Measurements from ENCODE around the gene CYP17A1. TPM values are rescaled to one million over a fixed set of nuclear protein-coding genes. Genes with fewer than 3 reads are reported as not detected.

CYP17A1 gene
- total RNA-seq, 1 experiment from 2014 or later = not detected

DNA sequence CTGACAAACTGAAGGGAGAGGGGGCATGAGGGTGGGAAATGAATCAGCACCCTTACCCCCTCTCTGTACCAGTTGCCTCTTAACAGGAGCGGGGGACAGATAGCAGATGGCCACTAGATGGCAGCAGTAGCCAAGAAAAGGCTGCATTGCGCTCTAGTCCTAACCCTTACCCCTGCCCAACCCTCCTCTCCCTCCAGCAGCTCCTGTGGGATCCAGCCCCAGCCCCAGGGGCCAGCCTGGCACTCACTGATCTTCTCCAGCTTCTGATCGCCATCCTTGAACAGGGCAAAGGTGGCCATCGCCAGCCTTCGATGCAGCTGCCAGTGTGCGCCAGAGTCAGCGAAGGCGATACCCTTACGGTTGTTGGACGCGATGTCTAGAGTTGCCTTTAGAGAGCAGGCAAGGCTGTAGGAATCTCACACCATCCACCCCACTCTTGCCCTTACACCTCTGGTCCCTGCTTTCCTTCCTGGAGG, 2.2 kb downstream of the CYP17A1 start:
- TF ChIP-seq, protein P1, sequence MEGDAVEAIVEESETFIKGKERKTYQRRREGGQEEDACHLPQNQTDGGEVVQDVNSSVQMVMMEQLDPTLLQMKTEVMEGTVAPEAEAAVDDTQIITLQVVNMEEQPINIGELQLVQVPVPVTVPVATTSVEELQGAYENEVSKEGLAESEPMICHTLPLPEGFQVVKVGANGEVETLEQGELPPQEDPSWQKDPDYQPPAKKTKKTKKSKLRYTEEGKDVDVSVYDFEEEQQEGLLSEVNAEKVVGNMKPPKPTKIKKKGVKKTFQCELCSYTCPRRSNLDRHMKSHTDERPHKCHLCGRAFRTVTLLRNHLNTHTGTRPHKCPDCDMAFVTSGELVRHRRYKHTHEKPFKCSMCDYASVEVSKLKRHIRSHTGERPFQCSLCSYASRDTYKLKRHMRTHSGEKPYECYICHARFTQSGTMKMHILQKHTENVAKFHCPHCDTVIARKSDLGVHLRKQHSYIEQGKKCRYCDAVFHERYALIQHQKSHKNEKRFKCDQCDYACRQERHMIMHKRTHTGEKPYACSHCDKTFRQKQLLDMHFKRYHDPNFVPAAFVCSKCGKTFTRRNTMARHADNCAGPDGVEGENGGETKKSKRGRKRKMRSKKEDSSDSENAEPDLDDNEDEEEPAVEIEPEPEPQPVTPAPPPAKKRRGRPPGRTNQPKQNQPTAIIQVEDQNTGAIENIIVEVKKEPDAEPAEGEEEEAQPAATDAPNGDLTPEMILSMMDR (IDR thresholded peaks at IDR 0.05; ENCODE audit: unreplicated experiment) = peak; percentile 78
- CTCF ChIA-PET = interaction anchor here (2.4 kb wide), 1 partner anchor 67 kb away, joined by 12 read pairs; no protein-coding TSS in a partner anchor
- intact Hi-C loops (cut with micrococcal nuclease; ENCODE audit: unreplicated experiment) = loop anchor here (1.0 kb wide), 1 partner anchor 66 kb away; no protein-coding TSS in a partner anchor
- Mint-ChIP-seq H3K9me3 (ENCODE audit: low read depth, unreplicated experiment) (peaks cover 9% of the 10 kb centered on the region), H3K27ac (ENCODE audit: unreplicated experiment) (no peak overlapping the region), H3K4me3 (ENCODE audit: low read depth, unreplicated experiment) (no peak overlapping the region), H3K4me1 (ENCODE audit: low read depth, unreplicated experiment) (peaks cover 12% of the 10 kb centered on the region), H3K36me3 (ENCODE audit: insufficient read depth, unreplicated experiment) (no peaks in the 10 kb centered on the region), H3K27me3 (ENCODE audit: unreplicated experiment) (peaks cover 66% of the 10 kb centered on the region)
- no TSS peak for BruUV-seq (replicated peaks)
- DNase-seq = peak; percentile 67

DNA sequence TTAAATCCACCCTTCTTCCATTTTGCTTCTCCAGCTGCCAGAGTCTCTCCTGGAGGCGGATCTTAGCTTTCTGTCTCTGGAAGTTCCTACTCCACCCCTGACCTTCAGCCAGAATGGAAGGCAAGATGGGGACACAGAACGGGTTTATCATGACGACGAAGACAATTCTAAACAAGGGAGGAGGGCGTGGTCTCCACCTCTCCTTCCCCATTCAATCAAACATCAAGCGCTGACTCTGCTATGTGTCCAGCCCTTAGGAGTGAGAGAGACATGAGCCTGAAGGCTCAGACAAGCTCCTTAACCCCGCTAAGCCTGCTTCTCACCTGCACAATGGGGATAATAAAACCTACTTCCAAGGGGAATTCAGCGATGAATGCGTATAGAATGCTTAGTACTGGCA, 3.1 kb downstream of the CYP17A1 start:
- TF ChIP-seq, protein P1 (IDR thresholded peaks at IDR 0.05; ENCODE audit: unreplicated experiment) = no peak
- Mint-ChIP-seq H3K4me1 (ENCODE audit: low read depth, unreplicated experiment) (peaks cover 12% of the 10 kb centered on the region), H3K27ac (ENCODE audit: unreplicated experiment) (no peak overlapping the region), H3K4me3 (ENCODE audit: low read depth, unreplicated experiment) (no peak overlapping the region), H3K27me3 (ENCODE audit: unreplicated experiment) (peaks cover 63% of the 10 kb centered on the region), H3K9me3 (ENCODE audit: low read depth, unreplicated experiment) (peaks cover 9% of the 10 kb centered on the region), H3K36me3 (ENCODE audit: insufficient read depth, unreplicated experiment) (no peaks in the 10 kb centered on the region)
- intact Hi-C loops (cut with micrococcal nuclease; ENCODE audit: unreplicated experiment) = loop anchor here (1.0 kb wide), 1 partner anchor 235 kb away; no protein-coding TSS in a partner anchor
- CTCF ChIA-PET = no interaction called here
- no TSS peak for BruUV-seq (replicated peaks)
- DNase-seq = no peak

DNA sequence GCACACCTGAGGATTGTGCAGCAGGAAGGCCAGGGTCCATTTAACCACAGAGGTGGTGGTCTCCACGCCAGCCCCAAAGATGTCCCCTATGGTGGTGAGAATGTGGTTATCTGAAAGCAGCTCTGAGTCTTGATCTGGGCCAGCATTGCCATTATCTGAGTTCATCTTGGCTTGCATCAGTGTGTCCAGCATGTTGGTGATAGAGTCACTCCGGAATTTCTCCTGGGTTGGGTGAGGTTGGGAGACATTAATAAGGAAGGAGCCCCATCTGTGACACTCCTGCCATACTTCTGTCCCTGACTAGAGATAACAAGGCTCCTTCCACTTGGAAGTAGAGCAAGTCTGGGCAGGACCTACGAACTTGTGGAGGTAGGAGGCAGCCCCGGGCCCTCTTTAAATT, 4.2 kb downstream of the CYP17A1 start:
- DNase-seq = no peak
- no TSS peak for BruUV-seq (replicated peaks)
- intact Hi-C loops (cut with micrococcal nuclease; ENCODE audit: unreplicated experiment) = no loop called here
- H3K4me3 Mint-ChIP-seq (ENCODE audit: low read depth, unreplicated experiment) = no peak overlapping the region
- CTCF ChIA-PET = no interaction called here
- H3K9me3 Mint-ChIP-seq (ENCODE audit: low read depth, unreplicated experiment) = peaks cover 6% of the 10 kb centered on the region
- TF ChIP-seq, protein P1 (IDR thresholded peaks at IDR 0.05; ENCODE audit: unreplicated experiment) = no peak
- H3K4me1 Mint-ChIP-seq (ENCODE audit: low read depth, unreplicated experiment) = peaks cover 5% of the 10 kb centered on the region
- H3K27me3 Mint-ChIP-seq (ENCODE audit: unreplicated experiment) = peaks cover 52% of the 10 kb centered on the region
- no peaks in the 10 kb centered on the region for H3K36me3 Mint-ChIP-seq (ENCODE audit: insufficient read depth, unreplicated experiment)
- no peak overlapping the region for H3K27ac Mint-ChIP-seq (ENCODE audit: unreplicated experiment)

DNA sequence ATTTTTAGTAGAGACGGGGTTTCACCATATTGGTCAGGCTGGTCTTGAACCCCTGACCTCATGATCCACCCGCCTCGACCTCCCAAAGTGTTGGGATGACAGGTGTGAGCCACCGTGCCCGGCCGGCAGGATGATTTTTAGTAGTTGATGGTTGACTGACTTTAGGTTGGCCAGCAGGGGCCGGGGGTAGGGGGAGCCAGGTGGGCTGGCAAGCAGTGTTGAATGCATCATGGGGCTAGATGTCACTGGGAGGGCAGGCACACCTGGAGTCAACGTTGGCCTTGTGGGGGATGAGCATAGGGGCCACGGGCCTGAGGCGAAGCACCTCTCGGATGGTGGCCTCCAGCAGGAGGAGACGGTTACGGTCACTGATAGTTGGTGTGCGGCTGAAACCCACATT, 5.0 kb downstream of the CYP17A1 start:
- CTCF ChIA-PET = no interaction called here
- no TSS peak for BruUV-seq (replicated peaks)
- TF ChIP-seq, protein P1 (IDR thresholded peaks at IDR 0.05; ENCODE audit: unreplicated experiment) = no peak

More for the DNA sequence above, 5.0 kb downstream of the CYP17A1 start:
- H3K9me3 Mint-ChIP-seq (ENCODE audit: low read depth, unreplicated experiment) = no peaks in the 10 kb centered on the region
- H3K27me3 Mint-ChIP-seq (ENCODE audit: unreplicated experiment) = peaks cover 44% of the 10 kb centered on the region
- H3K36me3 Mint-ChIP-seq (ENCODE audit: insufficient read depth, unreplicated experiment) = no peaks in the 10 kb centered on the region
- no peak overlapping the region for H3K4me3 Mint-ChIP-seq (ENCODE audit: low read depth, unreplicated experiment)
- no peak overlapping the region for H3K27ac Mint-ChIP-seq (ENCODE audit: unreplicated experiment)
- H3K4me1 Mint-ChIP-seq (ENCODE audit: low read depth, unreplicated experiment) = no peaks in the 10 kb centered on the region
- intact Hi-C loops (cut with micrococcal nuclease; ENCODE audit: unreplicated experiment) = no loop called here
- DNase-seq = no peak

Data from Calu3 (cell line).